Tibial nerve (tissue), 4 donors: Measurements from ENCODE around the gene CRYBA2. TPM values are rescaled to one million over a fixed set of nuclear protein-coding genes. Genes with fewer than 3 reads are reported as not detected.

Source experiments
- DNase-seq, 2 donors: peaks; one replicate each; pipeline ENCODE4 v3.0.0-alpha.2; 2019; ENCODE audit warnings: low spot score in 2 of 2
- H3K27ac ChIP-seq, 4 donors: fragments of 200-600 bp; sonication (generic) in 3 of 4; one replicate each; pipeline ENCODE4 v1.5.1; 2017 to 2019; ENCODE audit warnings: mild to moderate bottlenecking in 1 of 4
- H3K27me3 ChIP-seq, 2 donors: fragments of 200-600 bp; sonication (generic) in 1 of 2; one replicate each; pipeline versions ENCODE4 v1.5.1 to v1.6.0; 2017 to 2019
- H3K36me3 ChIP-seq, 3 donors: fragments of 200-600 bp; sonication (generic); one replicate each; pipeline ENCODE4 v1.5.1; 2018 to 2019
- H3K4me1 ChIP-seq, 4 donors: fragments of 200-600 bp; sonication (generic) in 3 of 4; one replicate each; pipeline ENCODE4 v1.5.1; 2017 to 2019
- H3K4me3 ChIP-seq, 4 donors: fragments of 200-600 bp; sonication (generic) in 3 of 4; one replicate each; pipeline ENCODE4 v1.5.1; 2017 to 2019; ENCODE audit warnings: mild to moderate bottlenecking in 1 of 4, moderate library complexity in 1 of 4
- H3K9me3 ChIP-seq, 4 donors: fragments of 200-600 bp; sonication (generic) in 3 of 4; one replicate each; pipeline ENCODE4 v1.5.1; 2017 to 2019
- EP300 ChIP-seq, 2 donors: sonication (generic); formaldehyde crosslinking; IDR thresholded peaks; one replicate each; pipeline ENCODE4 v1.6.1; 2017; ENCODE audit warnings: antibody characterized with exemption in 2 of 2, mild to moderate bottlenecking in 1 of 2
- POLR2A ChIP-seq, 2 donors: fragments of 450-650 bp; IDR thresholded peaks; one replicate each; pipeline ENCODE4 v1.6.1; 2017; ENCODE audit warnings: antibody characterized with exemption in 2 of 2, mild to moderate bottlenecking in 2 of 2, moderate library complexity in 2 of 2
- WGBS, 2 donors: methylation state at CpG; one replicate each; pipeline ENCODE4 v1.1.5; 2018; 5-methylcytosine and 5-hydroxymethylcytosine counted together
- total RNA-seq, 4 donors: library from RNA; depleted of rRNA; stranded (reverse); fragments of >200 nt; gene quantifications; one replicate each; pipeline ENCODE4 v1.1.0, GENCODE V29; 2016
- TF ChIP-seq, protein P1 (sequence below), 5 experiments: fragments of 200-600 bp in 3 of 5; fragments of 450-650 bp in 2 of 5; sonication (generic) in 3 of 5; IDR thresholded peaks; one replicate each; pipeline ENCODE4 v1.5.1; 2016 to 2019; ENCODE audit warnings: antibody characterized with exemption in 5 of 5, mild to moderate bottlenecking in 3 of 5, moderate library complexity in 2 of 5

Gene CRYBA2
- total RNA-seq, 4 donors from 2014 or later, result not detected

DNA sequence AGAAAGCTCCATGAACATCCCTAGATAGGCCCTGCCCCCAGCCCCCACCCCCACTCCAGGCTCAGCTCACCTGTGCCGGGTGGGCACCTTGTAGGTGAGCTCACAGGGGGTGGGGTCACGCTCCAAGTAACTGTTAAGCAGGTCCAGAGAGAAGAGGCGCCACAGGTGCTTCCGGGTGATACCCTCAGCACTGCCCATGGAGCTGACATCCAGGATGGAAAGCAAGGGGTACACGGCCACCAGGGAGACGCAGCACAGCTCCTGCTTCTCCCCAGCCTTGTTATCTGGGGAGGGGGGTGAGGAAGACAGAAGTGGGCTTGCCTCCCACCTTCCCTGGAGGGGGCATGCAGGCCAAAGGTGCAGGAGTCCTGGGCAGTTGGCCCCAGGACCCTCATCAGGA is 26.2 kb upstream of the CRYBA2 start:
- DNase-seq, result no peak
- peaks cover 0 to 6% (median 0%) of the 10 kb centered on the region in 4 donors for H3K4me1 ChIP-seq
- H3K27me3 ChIP-seq, result peaks cover 0 to 12% of the 10 kb centered on the region in 2 donors
- no peak overlapping the region for H3K27ac ChIP-seq
- no peaks in the 10 kb centered on the region for H3K36me3 ChIP-seq
- TF ChIP-seq EP300 (IDR thresholded peaks at IDR 0.05) (no peak), POLR2A (IDR thresholded peaks at IDR 0.05) (no peak)
- TF ChIP-seq, protein P1, sequence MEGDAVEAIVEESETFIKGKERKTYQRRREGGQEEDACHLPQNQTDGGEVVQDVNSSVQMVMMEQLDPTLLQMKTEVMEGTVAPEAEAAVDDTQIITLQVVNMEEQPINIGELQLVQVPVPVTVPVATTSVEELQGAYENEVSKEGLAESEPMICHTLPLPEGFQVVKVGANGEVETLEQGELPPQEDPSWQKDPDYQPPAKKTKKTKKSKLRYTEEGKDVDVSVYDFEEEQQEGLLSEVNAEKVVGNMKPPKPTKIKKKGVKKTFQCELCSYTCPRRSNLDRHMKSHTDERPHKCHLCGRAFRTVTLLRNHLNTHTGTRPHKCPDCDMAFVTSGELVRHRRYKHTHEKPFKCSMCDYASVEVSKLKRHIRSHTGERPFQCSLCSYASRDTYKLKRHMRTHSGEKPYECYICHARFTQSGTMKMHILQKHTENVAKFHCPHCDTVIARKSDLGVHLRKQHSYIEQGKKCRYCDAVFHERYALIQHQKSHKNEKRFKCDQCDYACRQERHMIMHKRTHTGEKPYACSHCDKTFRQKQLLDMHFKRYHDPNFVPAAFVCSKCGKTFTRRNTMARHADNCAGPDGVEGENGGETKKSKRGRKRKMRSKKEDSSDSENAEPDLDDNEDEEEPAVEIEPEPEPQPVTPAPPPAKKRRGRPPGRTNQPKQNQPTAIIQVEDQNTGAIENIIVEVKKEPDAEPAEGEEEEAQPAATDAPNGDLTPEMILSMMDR (IDR thresholded peaks at IDR 0.05), result no peak
- WGBS, 2 donors, result 85 to 86% methylated on average over 4 of the region's 6 CpGs
- H3K4me3 ChIP-seq, result no peak overlapping the region
- no peaks in the 10 kb centered on the region for H3K9me3 ChIP-seq

DNA sequence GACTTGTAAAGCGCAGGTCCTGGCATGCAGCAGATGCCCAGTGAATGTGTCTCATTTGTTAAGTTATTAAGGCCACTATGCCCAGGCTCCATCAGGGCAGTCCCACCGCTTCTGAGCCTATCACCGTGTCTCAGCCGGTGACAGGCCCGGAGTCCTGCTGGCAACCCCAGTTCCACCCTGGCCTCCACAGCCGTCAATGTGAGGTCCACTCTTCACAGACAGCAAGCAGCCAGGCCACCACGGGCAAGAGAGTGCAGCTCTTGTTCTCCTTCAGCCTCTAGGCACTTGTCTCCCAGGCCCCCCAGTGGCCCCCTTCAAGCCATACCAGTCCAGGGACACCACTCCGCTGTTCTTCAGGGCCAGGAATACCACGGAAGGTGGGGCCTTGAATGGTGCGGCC is 25.5 kb upstream of the CRYBA2 start:
- Histone ChIP-seq H3K9me3 (no peaks in the 10 kb centered on the region), H3K36me3 (no peaks in the 10 kb centered on the region), H3K4me1 (no peaks in the 10 kb centered on the region), H3K4me3 (no peak overlapping the region), H3K27ac (no peak overlapping the region), H3K27me3 (peaks cover 0 to 12% of the 10 kb centered on the region in 2 donors)
- 77 to 81% methylated on average over 10 of the region's 10 CpGs for WGBS, 2 donors
- no peak for TF ChIP-seq POLR2A (IDR thresholded peaks at IDR 0.05)
- no peak for TF ChIP-seq EP300 (IDR thresholded peaks at IDR 0.05)
- TF ChIP-seq, protein P1 (IDR thresholded peaks at IDR 0.05), result no peak
- DNase-seq, result no peak

DNA sequence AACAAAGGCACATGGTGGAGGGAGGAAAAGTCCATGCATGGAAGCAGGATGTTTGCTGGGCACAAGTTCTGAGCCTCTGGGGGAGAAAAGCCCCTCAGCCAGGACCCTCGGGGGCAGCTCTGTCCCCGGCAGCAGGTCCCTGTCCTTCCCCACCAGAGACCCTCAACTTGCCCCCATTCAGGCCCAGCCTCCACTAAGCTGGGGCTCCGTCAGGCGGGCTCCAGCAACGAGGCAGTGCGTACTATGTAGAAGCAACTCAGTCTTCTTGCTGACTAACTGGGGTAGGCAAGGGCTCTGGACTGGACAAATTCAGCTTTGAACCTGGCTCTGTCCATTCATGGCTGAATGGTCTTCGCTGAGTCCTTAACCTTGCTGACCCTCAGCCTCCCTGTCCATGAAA is 25.1 kb upstream of the CRYBA2 start:
- TF ChIP-seq POLR2A (IDR thresholded peaks at IDR 0.05), result no peak
- TF ChIP-seq, protein P1 (IDR thresholded peaks at IDR 0.05), result no peak
- no peak for TF ChIP-seq EP300 (IDR thresholded peaks at IDR 0.05)
- no peaks in the 10 kb centered on the region for H3K36me3 ChIP-seq
- DNase-seq, result no peak
- H3K9me3 ChIP-seq, result no peaks in the 10 kb centered on the region
- WGBS, 2 donors, result 80 to 89% methylated on average over 7 of the region's 7 CpGs
- peaks cover 0 to 14% of the 10 kb centered on the region in 2 donors for H3K27me3 ChIP-seq
- H3K4me3 ChIP-seq, result no peak overlapping the region
- no peak overlapping the region for H3K27ac ChIP-seq
- no peaks in the 10 kb centered on the region for H3K4me1 ChIP-seq

DNA sequence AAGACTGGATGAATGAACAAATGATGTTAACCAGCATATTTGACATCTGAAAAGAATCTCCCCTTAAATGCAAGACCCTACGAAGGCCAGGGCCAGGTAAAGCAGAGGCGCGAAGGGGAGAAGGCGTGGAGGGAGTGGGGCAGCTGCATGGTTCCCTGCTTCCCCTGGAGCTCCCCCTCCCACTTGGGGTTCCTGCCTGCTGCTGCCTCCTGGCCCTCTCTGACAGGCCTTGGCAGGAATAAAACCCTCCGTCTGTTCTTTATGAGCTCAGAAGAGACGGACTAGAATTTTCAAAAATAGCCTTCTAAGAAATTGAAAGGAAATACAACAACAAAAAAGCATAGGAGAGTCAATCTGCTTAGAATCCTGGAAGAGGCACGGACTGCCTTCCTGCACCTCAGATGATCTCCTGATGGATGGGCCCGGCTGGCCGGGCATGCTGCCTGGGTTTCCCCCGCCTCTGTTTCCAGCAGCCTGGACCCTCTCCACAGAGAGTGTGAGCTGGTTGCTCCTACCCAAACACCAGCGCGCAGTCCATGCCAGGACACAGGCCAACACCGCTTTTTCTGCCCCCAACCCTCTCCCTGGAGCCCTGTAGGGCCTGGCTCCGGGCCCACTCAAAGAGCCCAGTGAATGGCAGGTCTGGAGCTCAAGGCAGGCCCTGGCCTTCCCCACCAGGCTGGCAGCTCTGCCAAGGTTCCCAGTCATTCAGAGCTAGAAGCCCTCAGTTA is 24.1 kb upstream of the CRYBA2 start:
- no peak overlapping the region for H3K27ac ChIP-seq
- no peaks in the 10 kb centered on the region for H3K9me3 ChIP-seq
- TF ChIP-seq, protein P1 (IDR thresholded peaks at IDR 0.05), result no peak
- TF ChIP-seq EP300 (IDR thresholded peaks at IDR 0.05) (no peak), POLR2A (IDR thresholded peaks at IDR 0.05) (no peak)
- H3K27me3 ChIP-seq, result peaks cover 0 to 18% of the 10 kb centered on the region in 2 donors
- no peak for DNase-seq
- H3K4me3 ChIP-seq, result no peak overlapping the region
- no peaks in the 10 kb centered on the region for H3K4me1 ChIP-seq
- WGBS, 2 donors, result 58 to 67% methylated on average over 14 of the region's 14 CpGs
- no peaks in the 10 kb centered on the region for H3K36me3 ChIP-seq

DNA sequence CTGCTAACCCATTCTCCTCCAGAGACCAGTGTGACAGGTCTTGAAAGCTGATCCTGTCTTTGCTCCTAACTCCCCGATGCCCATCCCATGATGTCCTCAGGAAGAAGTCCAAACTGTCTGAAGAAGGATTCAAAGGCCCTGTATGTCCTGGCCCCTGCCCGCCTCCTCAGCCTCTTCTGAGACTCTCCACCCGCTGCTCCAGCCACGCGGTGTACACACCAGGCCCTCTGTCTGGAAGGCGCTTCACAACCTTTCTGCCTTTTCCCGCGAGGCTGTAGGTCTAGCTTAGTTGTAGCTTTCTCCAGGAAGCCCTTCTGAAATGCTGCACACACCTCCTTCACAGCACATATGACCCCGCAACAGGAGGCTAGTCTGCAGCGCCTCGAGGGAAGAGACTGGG is 23.5 kb upstream of the CRYBA2 start:
- DNase-seq, result no peak
- H3K27ac ChIP-seq, result no peak overlapping the region
- WGBS, 2 donors, result 90 to 91% methylated on average over 11 of the region's 11 CpGs
- H3K4me3 ChIP-seq, result no peak overlapping the region
- H3K27me3 ChIP-seq, result peaks cover 0 to 18% of the 10 kb centered on the region in 2 donors
- no peak for TF ChIP-seq EP300 (IDR thresholded peaks at IDR 0.05)
- TF ChIP-seq, protein P1 (IDR thresholded peaks at IDR 0.05), result no peak
- TF ChIP-seq POLR2A (IDR thresholded peaks at IDR 0.05), result no peak
- no peaks in the 10 kb centered on the region for H3K36me3 ChIP-seq
- H3K9me3 ChIP-seq, result no peaks in the 10 kb centered on the region
- no peaks in the 10 kb centered on the region for H3K4me1 ChIP-seq
